H1 (cell line): Measurements from ENCODE around the gene SPDEF. TPM values are rescaled to one million over a fixed set of nuclear protein-coding genes. Genes with fewer than 3 reads are reported as not detected.

ENCODE experiments used
- ATF3 ChIP-seq: IDR thresholded peaks from 2 replicates; pipeline ENCODE4 v1.6.1; 2011; ENCODE audit warnings: low read depth, mild to moderate bottlenecking, low read length; ENCODE audit not compliant: insufficient read depth
- CEBPB ChIP-seq: IDR thresholded peaks from 2 replicates; pipeline ENCODE4 v1.6.1; 2012; ENCODE audit warnings: low read depth, low read length
- CTBP2 ChIP-seq: IDR thresholded peaks from 2 replicates; pipeline ENCODE4 v1.7.0; 2011; ENCODE audit warnings: borderline replicate concordance, mild to moderate bottlenecking, moderate library complexity, mixed read lengths, low read length; ENCODE audit not compliant: insufficient read depth, insufficient read length
- E2F6 ChIP-seq: IDR thresholded peaks from 2 replicates; pipeline ENCODE4 v1.6.1; 2012; ENCODE audit warnings: inconsistent platforms
- FOSL1 ChIP-seq: IDR thresholded peaks from 2 replicates; pipeline ENCODE4 v1.6.1; 2011; ENCODE audit warnings: mild to moderate bottlenecking, low read depth, low read length, moderate library complexity; ENCODE audit not compliant: insufficient read depth
- RBBP5 ChIP-seq: IDR thresholded peaks from 2 replicates; pipeline ENCODE4 v1.7.1; 2012; ENCODE audit warnings: low read depth, mild to moderate bottlenecking, inconsistent platforms, low read length, moderate library complexity, borderline replicate concordance
- SIN3A ChIP-seq, 2 experiments: IDR thresholded peaks in 1 of 2; conservative IDR thresholded peaks in 1 of 2; 2 replicates each; pipeline ENCODE4 v1.6.1; 2011 to 2012; ENCODE audit warnings: low read length in 2 of 2, improper control_type of control experiment in 1 of 2, low read depth in 1 of 2, mild to moderate bottlenecking in 1 of 2
- polyA plus RNA-seq, 7 experiments: library from polyadenylated mRNA; depleted of rRNA in 3 of 7; stranded (reverse) in 5 of 7; unstranded in 2 of 7; fragments of >200 nt in 5 of 7; fragments of 200-250 nt in 2 of 7; gene quantifications; 1 replicate in 5 of 7; 2 replicates in 1 of 7; 4 replicates in 1 of 7; pipeline versions ENCODE4 v1.2.1 to v1.2.3, GENCODE V29; 2011 to 2013; ENCODE audit warnings: missing spikeins in 2 of 7, mixed read lengths in 2 of 7
- total RNA-seq: library from RNA; stranded (reverse); fragmentation: NEBNext Ultra II Directional; extraction: Animal tissue kit (Norgen Biotek cat#: 25700); gene quantifications from 2 replicates; pipeline ENCODE4 v1.2.1, GENCODE V29; 2021

SPDEF gene
- total and polyA plus RNA-seq, 2 of the 8 experiments (the other 6 are each of a cell fraction or from before 2014, with no cell fraction given) = 0.15 to 0.30 TPM

- no peak for TF ChIP-seq SIN3A (conservative IDR thresholded peaks at IDR 0.05 in 1 of 2, IDR thresholded peaks at IDR 0.05 in 1 of 2; ENCODE audit: low read depth in 1 of 2, low read length in 2 of 2)
- no peak for TF ChIP-seq E2F6
- no peak for TF ChIP-seq RBBP5
- TF ChIP-seq FOSL1 = no peak
- no peak for TF ChIP-seq CTBP2
- TF ChIP-seq ATF3 = no peak
- no peak for TF ChIP-seq CEBPB
Measured at GRCh38 chr6:34580707-34581560, 24.8 kb upstream of the SPDEF start (continued).
